Measurements from ENCODE around the gene MDM2. TPM values are rescaled to one million over a fixed set of nuclear protein-coding genes. Genes with fewer than 3 reads are reported as not detected.

MDM2 gene
- total and polyA plus RNA-seq, 2 of the 13 experiments (the other 11 are each of a cell fraction or from before 2014, with no cell fraction given): 29.3 to 314 TPM

DNA sequence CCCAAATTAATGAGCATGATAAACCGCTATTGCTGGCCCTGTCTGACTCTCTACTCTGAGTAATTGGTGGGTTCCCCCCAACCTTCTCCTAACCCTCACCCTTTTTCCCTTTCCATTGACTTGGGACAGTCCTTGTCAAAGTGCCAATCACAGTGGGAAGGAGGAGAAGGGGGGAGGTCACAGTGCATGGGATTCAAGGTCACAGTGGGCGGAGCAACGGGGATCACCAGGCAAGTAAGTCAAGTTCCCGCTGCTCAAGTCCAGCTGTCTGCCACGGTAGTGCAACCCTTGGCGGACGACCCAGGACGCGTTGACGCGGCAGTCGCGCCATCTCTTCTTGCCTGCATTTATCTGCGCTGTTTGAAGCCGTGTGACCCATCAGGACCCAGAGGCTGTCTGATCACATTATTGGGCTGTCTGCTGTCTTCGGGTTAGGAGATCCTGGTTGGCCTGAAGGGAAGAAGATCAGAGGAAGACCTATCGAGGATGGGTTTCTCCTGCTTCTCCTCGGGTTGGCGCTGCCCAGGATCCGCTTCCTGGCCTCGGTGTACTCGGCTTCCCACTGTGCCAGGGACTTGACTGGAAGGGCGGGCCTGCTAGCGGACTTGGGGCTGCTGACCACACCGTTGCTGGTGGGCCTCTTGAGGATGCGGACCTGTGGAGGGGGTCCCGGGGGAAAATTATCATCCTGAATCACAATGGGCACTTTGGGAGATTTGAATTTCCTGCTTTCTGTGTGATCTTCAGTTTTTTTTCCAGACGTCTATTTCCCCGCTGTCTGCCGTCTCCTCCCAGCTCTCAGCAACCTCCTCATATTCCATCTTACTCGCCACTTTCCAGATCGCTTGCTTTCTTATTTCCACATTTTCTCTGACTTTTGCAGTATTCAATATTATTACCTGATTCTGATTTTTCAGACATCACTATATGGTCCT lies 3.1 kb upstream of the MDM2 start (continued):
- peak; percentile 95 for TF ChIP-seq IRF2 (CRISPR knock-in tag; IDR thresholded peaks at IDR 0.05)
- TF ChIP-seq ZNF510 (CRISPR knock-in tag; IDR thresholded peaks at IDR 0.05; ENCODE audit: low read depth): peak; percentile 95; the same call in 1 of the 2 replicates
- TF ChIP-seq, protein P1, sequence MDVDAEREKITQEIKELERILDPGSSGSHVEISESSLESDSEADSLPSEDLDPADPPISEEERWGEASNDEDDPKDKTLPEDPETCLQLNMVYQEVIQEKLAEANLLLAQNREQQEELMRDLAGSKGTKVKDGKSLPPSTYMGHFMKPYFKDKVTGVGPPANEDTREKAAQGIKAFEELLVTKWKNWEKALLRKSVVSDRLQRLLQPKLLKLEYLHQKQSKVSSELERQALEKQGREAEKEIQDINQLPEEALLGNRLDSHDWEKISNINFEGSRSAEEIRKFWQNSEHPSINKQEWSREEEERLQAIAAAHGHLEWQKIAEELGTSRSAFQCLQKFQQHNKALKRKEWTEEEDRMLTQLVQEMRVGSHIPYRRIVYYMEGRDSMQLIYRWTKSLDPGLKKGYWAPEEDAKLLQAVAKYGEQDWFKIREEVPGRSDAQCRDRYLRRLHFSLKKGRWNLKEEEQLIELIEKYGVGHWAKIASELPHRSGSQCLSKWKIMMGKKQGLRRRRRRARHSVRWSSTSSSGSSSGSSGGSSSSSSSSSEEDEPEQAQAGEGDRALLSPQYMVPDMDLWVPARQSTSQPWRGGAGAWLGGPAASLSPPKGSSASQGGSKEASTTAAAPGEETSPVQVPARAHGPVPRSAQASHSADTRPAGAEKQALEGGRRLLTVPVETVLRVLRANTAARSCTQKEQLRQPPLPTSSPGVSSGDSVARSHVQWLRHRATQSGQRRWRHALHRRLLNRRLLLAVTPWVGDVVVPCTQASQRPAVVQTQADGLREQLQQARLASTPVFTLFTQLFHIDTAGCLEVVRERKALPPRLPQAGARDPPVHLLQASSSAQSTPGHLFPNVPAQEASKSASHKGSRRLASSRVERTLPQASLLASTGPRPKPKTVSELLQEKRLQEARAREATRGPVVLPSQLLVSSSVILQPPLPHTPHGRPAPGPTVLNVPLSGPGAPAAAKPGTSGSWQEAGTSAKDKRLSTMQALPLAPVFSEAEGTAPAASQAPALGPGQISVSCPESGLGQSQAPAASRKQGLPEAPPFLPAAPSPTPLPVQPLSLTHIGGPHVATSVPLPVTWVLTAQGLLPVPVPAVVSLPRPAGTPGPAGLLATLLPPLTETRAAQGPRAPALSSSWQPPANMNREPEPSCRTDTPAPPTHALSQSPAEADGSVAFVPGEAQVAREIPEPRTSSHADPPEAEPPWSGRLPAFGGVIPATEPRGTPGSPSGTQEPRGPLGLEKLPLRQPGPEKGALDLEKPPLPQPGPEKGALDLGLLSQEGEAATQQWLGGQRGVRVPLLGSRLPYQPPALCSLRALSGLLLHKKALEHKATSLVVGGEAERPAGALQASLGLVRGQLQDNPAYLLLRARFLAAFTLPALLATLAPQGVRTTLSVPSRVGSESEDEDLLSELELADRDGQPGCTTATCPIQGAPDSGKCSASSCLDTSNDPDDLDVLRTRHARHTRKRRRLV (CRISPR knock-in tag; IDR thresholded peaks at IDR 0.05): 0 out of 2 replicates have a peak, but pooled peaks have one; percentile 27
- no peak for TF ChIP-seq PCBP2 (optimal IDR thresholded peaks at IDR 0.05; ENCODE audit: low read depth, low read length, poor library complexity, severe bottlenecking)
- TF ChIP-seq, protein P2, sequence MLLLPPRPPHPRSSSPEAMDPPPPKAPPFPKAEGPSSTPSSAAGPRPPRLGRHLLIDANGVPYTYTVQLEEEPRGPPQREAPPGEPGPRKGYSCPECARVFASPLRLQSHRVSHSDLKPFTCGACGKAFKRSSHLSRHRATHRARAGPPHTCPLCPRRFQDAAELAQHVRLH (CRISPR knock-in tag; IDR thresholded peaks at IDR 0.05; ENCODE audit: borderline replicate concordance, low read depth): 0 out of 2 replicates have a peak, but pooled peaks have one; percentile 77
- TF ChIP-seq, protein P3, sequence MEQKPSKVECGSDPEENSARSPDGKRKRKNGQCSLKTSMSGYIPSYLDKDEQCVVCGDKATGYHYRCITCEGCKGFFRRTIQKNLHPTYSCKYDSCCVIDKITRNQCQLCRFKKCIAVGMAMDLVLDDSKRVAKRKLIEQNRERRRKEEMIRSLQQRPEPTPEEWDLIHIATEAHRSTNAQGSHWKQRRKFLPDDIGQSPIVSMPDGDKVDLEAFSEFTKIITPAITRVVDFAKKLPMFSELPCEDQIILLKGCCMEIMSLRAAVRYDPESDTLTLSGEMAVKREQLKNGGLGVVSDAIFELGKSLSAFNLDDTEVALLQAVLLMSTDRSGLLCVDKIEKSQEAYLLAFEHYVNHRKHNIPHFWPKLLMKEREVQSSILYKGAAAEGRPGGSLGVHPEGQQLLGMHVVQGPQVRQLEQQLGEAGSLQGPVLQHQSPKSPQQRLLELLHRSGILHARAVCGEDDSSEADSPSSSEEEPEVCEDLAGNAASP (CRISPR knock-in tag; IDR thresholded peaks at IDR 0.05; ENCODE audit: borderline replicate concordance): peak; percentile 73; the same call in 1 of the 2 replicates

Measured in HepG2 (cell line).